Thyroid gland (tissue), 4 donors: Measurements from ENCODE around the gene EHMT1.

Source experiments
- CTCF ChIP-seq, 6 experiments: fragments of 200-600 bp in 3 of 6; fragments of 450-650 bp in 3 of 6; sonication (generic) in 3 of 6; IDR thresholded peaks; one replicate each; pipeline ENCODE4 v1.5.1; 2016 to 2019; ENCODE audit warnings: antibody characterized with exemption in 6 of 6, mild to moderate bottlenecking in 2 of 6, inconsistent platforms in 1 of 6, moderate library complexity in 1 of 6
- POLR2A ChIP-seq, 2 donors: fragments of 450-650 bp; IDR thresholded peaks; one replicate each; pipeline ENCODE4 v1.6.1; 2017; ENCODE audit warnings: antibody characterized with exemption in 2 of 2, mild to moderate bottlenecking in 2 of 2, moderate library complexity in 1 of 2

DNA sequence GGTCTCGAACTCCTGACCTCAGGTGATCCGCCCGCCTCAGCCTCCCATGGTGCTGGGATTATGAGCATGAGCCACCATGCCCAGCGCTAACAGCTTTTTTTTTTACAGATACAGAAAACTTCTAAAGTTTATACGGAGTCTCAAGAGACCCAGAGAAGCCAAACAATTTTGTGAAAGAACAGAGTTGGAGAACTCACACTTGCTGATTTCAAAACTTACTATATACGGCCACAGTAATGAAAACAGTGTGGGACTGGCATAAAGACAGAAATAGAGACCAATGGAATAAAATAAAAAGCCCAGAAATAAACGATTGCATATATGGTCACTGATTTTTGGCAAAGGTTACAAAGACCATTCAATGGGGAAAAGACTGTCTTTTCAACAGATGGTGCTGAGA lies 173.1 kb downstream of the EHMT1 start:
- TF ChIP-seq CTCF (IDR thresholded peaks at IDR 0.05) (no peak), POLR2A (IDR thresholded peaks at IDR 0.05) (no peak)
